H9 (cell line): Measurements from ENCODE around the gene RASL12. TPM values are rescaled to one million over a fixed set of nuclear protein-coding genes. Genes with fewer than 3 reads are reported as not detected.

Source experiments
- DNase-seq: peaks from one replicate; pipeline ENCODE4 v3.0.0-alpha.2; 2017
- H2AFZ ChIP-seq: one replicate; pipeline ENCODE4 v1.6.1; 2013; ENCODE audit warnings: mild to moderate bottlenecking, low read length, control low read depth, moderate library complexity
- H2AK5ac ChIP-seq: 2 replicates; pipeline ENCODE4 v1.6.1; 2013; ENCODE audit warnings: low read length, control low read depth, mixed read lengths; ENCODE audit not compliant: insufficient read length
- H2BK120ac ChIP-seq: one replicate; pipeline ENCODE4 v1.6.1; 2013; ENCODE audit warnings: low read depth, mild to moderate bottlenecking, low read length, control low read depth, inconsistent platforms; ENCODE audit not compliant: poor library complexity, severe bottlenecking
- H2BK12ac ChIP-seq: 2 replicates; pipeline ENCODE4 v1.6.1; 2013; ENCODE audit warnings: low read length, control low read depth, mixed read lengths, low read depth; ENCODE audit not compliant: insufficient read length
- H2BK15ac ChIP-seq: 2 replicates; pipeline ENCODE4 v1.6.1; 2013; ENCODE audit warnings: low read depth, low read length, control low read depth
- H2BK20ac ChIP-seq: one replicate; pipeline ENCODE4 v1.6.1; 2013; ENCODE audit warnings: low read depth, mild to moderate bottlenecking, low read length, control low read depth, inconsistent platforms; ENCODE audit not compliant: poor library complexity, severe bottlenecking
- H2BK5ac ChIP-seq: 2 replicates; pipeline ENCODE4 v1.6.1; 2013; ENCODE audit warnings: low read length, control low read depth, mixed read lengths; ENCODE audit not compliant: insufficient read length
- H3K14ac ChIP-seq: 2 replicates; pipeline ENCODE4 v1.6.1; 2013; ENCODE audit warnings: low read length, control low read depth; ENCODE audit not compliant: insufficient read depth
- H3K18ac ChIP-seq: 2 replicates; pipeline ENCODE4 v1.6.1; 2013; ENCODE audit warnings: low read depth, mild to moderate bottlenecking, mixed read lengths, low read length, control low read depth; ENCODE audit not compliant: insufficient read length
- H3K23ac ChIP-seq: 2 replicates; pipeline ENCODE4 v1.6.1; 2013; ENCODE audit warnings: low read length, control low read depth, mixed read lengths, low read depth; ENCODE audit not compliant: insufficient read length
- H3K23me2 ChIP-seq: 2 replicates; pipeline ENCODE4 v1.6.1; 2013; ENCODE audit warnings: low read depth, mild to moderate bottlenecking, mixed read lengths, low read length, control low read depth; ENCODE audit not compliant: insufficient read length, poor library complexity, severe bottlenecking
- H3K27ac ChIP-seq: 2 replicates; pipeline ENCODE4 v1.5.1; 2013; ENCODE audit warnings: low read length, control low read depth, mixed read lengths, low read depth; ENCODE audit not compliant: insufficient read length
- H3K27me3 ChIP-seq: 2 replicates; pipeline ENCODE4 v1.6.1; 2013; ENCODE audit warnings: low read length, control low read depth, inconsistent platforms; ENCODE audit not compliant: insufficient read depth
- H3K4ac ChIP-seq: 2 replicates; pipeline ENCODE4 v1.6.1; 2013; ENCODE audit warnings: low read depth, mild to moderate bottlenecking, control low read depth, inconsistent platforms, low read length, moderate library complexity
- H3K4me1 ChIP-seq: 2 replicates; pipeline ENCODE4 v1.6.1; 2013; ENCODE audit warnings: low read length, control low read depth, inconsistent platforms; ENCODE audit not compliant: insufficient read depth
- H3K4me2 ChIP-seq: 2 replicates; pipeline ENCODE4 v1.6.1; 2013; ENCODE audit warnings: low read length, control low read depth, mixed read lengths; ENCODE audit not compliant: insufficient read length, insufficient read depth
- H3K56ac ChIP-seq: 2 replicates; pipeline ENCODE4 v1.6.1; 2013; ENCODE audit warnings: low read depth, mild to moderate bottlenecking, mixed read lengths, low read length, control low read depth; ENCODE audit not compliant: insufficient read length
- H3K79me1 ChIP-seq: 2 replicates; pipeline ENCODE4 v1.6.1; 2013; ENCODE audit warnings: low read depth, mild to moderate bottlenecking, moderate library complexity, low read length, control low read depth, inconsistent platforms; ENCODE audit not compliant: insufficient read depth, poor library complexity, severe bottlenecking
- H3K79me2 ChIP-seq: 2 replicates; pipeline ENCODE4 v1.6.1; 2013; ENCODE audit warnings: low read length, control low read depth, inconsistent platforms; ENCODE audit not compliant: insufficient read depth
- H3K9ac ChIP-seq: 2 replicates; pipeline ENCODE4 v1.6.1; 2013; ENCODE audit warnings: low read length, control low read depth, mixed read lengths; ENCODE audit not compliant: insufficient read length; ENCODE audit errors: extremely low read depth
- H3K9me3 ChIP-seq: one replicate; pipeline ENCODE4 v1.6.1; 2013; ENCODE audit warnings: low read depth, low read length, inconsistent platforms; ENCODE audit not compliant: control insufficient read depth
- H3T11ph ChIP-seq: one replicate; pipeline ENCODE4 v1.6.1; 2013; ENCODE audit warnings: mild to moderate bottlenecking, low read length, control low read depth, inconsistent platforms
- H4K20me1 ChIP-seq: one replicate; pipeline ENCODE4 v1.6.1; 2013; ENCODE audit not compliant: control insufficient read depth, insufficient read length, insufficient read depth
- H4K5ac ChIP-seq: 2 replicates; pipeline ENCODE4 v1.6.1; 2013; ENCODE audit warnings: low read depth, mild to moderate bottlenecking, mixed read lengths, low read length, control low read depth; ENCODE audit not compliant: insufficient read length
- H4K8ac ChIP-seq: replicated peaks from 2 replicates; pipeline ENCODE4 v1.6.1; 2013; ENCODE audit warnings: low read length, control low read depth, mixed read lengths, low read depth; ENCODE audit not compliant: insufficient read length
- H4K91ac ChIP-seq: 2 replicates; pipeline ENCODE4 v1.6.1; 2013; ENCODE audit warnings: low read depth, mild to moderate bottlenecking, moderate library complexity, mixed read lengths, low read length, control low read depth; ENCODE audit not compliant: insufficient read length
- H3K27ac Mint-ChIP-seq, 3 experiments: 2 replicates in 2 of 3; 3 replicates in 1 of 3; pipeline ENCODE4 v1.8.0; 2020 to 2021; ENCODE audit warnings: mixed read lengths in 3 of 3, mild to moderate bottlenecking in 1 of 3, moderate library complexity in 1 of 3
- H3K27me3 Mint-ChIP-seq: 2 replicates; pipeline ENCODE4 v1.8.0; 2021; ENCODE audit warnings: low read depth, mild to moderate bottlenecking, moderate library complexity, mixed read lengths
- H3K36me3 Mint-ChIP-seq, 3 experiments: 2 replicates in 2 of 3; 3 replicates in 1 of 3; pipeline ENCODE4 v1.8.0; 2020 to 2021; ENCODE audit warnings: low read depth in 3 of 3, mixed read lengths in 3 of 3; ENCODE audit not compliant: insufficient read depth in 1 of 3
- H3K4me1 Mint-ChIP-seq, 2 experiments: 2 replicates each; pipeline ENCODE4 v1.8.0; 2020; ENCODE audit warnings: mixed read lengths in 2 of 2
- H3K4me3 Mint-ChIP-seq, 2 experiments: 2 replicates in 1 of 2; 3 replicates in 1 of 2; pipeline ENCODE4 v1.8.0; 2020 to 2021; ENCODE audit warnings: mild to moderate bottlenecking in 2 of 2, mixed read lengths in 2 of 2, moderate library complexity in 1 of 2
- H3K9me3 Mint-ChIP-seq, 2 experiments: 2 replicates in 1 of 2; 3 replicates in 1 of 2; pipeline ENCODE4 v1.8.0; 2020; ENCODE audit warnings: mild to moderate bottlenecking in 2 of 2, mixed read lengths in 2 of 2, moderate library complexity in 1 of 2
- CTCF ChIP-seq: fragments of 200-600 bp; sonication (generic); conservative IDR thresholded peaks from 3 replicates; pipeline ENCODE4 v1.8.0; 2021; ENCODE audit warnings: antibody characterized with exemption, mild to moderate bottlenecking
- total RNA-seq: library from RNA; stranded (reverse); gene quantifications from 2 replicates; pipeline ENCODE4 v1.2.1, GENCODE V29; 2021

RASL12 gene
- total RNA-seq, 1 experiment from 2014 or later, result 7.5 TPM

GRCh38 chr15:65021488-65021887 is 46.3 kb downstream of the RASL12 start:
- H2BK5ac ChIP-seq, result no peak overlapping the region
- no peak overlapping the region for H3K56ac ChIP-seq
- no peak overlapping the region for H3K18ac ChIP-seq
- no peaks in the 10 kb centered on the region for H3K79me1 ChIP-seq
- H2BK20ac ChIP-seq, result no peak overlapping the region
- Mint-ChIP-seq H3K27me3 (no peaks in the 10 kb centered on the region), H3K4me1 (no peaks in the 10 kb centered on the region), H3K9me3 (no peaks in the 10 kb centered on the region), H3K27ac (no peak overlapping the region), H3K4me3 (no peak overlapping the region), H3K36me3 (peaks cover 5 to 55% (median 51%) of the 10 kb centered on the region in 3 experiments; a peak in 6 of 7 replicates)
- no peak overlapping the region for H2AFZ ChIP-seq
- H2BK12ac ChIP-seq, result no peak overlapping the region
- H3K27ac ChIP-seq, result no peak overlapping the region
- no peaks in the 10 kb centered on the region for H4K20me1 ChIP-seq
- TF ChIP-seq CTCF, result no peak
- no peak overlapping the region for H4K91ac ChIP-seq
- no peaks in the 10 kb centered on the region for H3K23me2 ChIP-seq
- no peak overlapping the region for H3K23ac ChIP-seq
- no peak overlapping the region for H4K5ac ChIP-seq
- H3K9me3 ChIP-seq, result no peaks in the 10 kb centered on the region
- no peak for DNase-seq
- no peak overlapping the region for H2AK5ac ChIP-seq
- H4K8ac ChIP-seq, result no peak overlapping the region
- no peaks in the 10 kb centered on the region for H3K4me1 ChIP-seq
- no peak overlapping the region for H3K14ac ChIP-seq
- H2BK15ac ChIP-seq, result no peak overlapping the region
- no peak overlapping the region for H3T11ph ChIP-seq
- H3K9ac ChIP-seq, result no peak overlapping the region
- no peak overlapping the region for H3K4me2 ChIP-seq
- no peaks in the 10 kb centered on the region for H3K79me2 ChIP-seq
- H3K4ac ChIP-seq, result no peak overlapping the region
- H2BK120ac ChIP-seq, result no peak overlapping the region
- no peaks in the 10 kb centered on the region for H3K27me3 ChIP-seq
